ENCODE results near the gene DCAKD. TPM values are rescaled to one million over a fixed set of nuclear protein-coding genes. Genes with fewer than 3 reads are reported as not detected.
"Not testable (repeated sequence)": the region's sequence is repeated elsewhere in the genome, so short reads cannot be mapped to it uniquely, and the experiment has no call there.

The DCAKD gene
- total RNA-seq, 1 experiment from 2014 or later = 41.4 TPM

DNA sequence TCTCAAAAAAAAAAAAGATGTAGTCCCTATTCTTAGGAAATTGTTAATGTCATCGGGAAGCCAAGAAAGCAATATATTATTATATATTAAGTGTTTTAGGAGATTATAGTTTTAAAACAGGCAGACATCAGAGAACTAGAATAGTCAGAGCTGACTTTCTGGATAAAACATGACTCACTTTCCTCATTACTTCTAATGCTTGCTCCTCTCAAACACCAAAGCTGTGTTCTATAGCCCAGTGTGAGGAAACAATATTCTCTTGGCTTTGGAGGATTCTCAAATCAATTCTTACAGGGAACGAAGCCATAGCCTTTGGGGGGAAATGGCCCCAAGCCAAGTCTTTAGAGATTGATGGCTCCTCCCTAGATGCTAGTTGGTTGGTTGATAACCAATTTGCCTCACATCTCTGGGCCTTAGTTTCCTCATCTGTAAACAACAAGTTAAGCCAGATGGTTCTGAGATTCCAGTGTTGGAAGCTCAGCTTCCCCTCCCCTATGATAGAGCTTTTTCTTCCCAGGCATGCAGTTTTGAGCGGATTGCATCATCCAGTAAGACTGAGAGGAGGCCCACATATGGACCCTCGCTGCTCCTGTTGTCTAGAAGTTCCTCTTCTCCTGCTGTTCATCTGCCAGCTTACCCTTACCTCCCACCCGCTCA is 22.1 kb upstream of the DCAKD start:
- in situ Hi-C loops (cut with HindIII; ENCODE audit: low pct_unique_long_range_greater_than_20kb, low sequenced_read_pairs) = no loop called here
- DNase-seq (ENCODE audit: low read depth, low spot score) = no peak

DNA sequence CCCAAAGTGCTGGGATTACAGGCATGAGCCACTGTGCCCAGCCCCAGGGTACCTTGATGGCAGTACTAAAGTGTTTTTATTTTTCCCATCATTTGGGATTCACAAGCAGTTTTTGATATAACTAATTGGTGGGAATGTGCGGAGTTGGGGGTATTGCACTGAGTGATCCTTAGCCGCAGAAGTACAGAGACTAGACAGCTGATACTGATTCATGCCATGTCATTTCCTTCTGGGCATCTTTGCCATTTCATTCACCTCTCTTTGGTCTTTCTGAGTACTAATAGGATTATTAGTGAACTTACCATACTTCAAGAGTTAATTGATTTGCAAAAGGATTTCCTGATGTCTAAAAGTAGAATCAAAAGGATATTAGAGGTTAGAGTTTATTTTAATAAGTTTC is 19.4 kb upstream of the DCAKD start:
- in situ Hi-C loops (cut with HindIII; ENCODE audit: low pct_unique_long_range_greater_than_20kb, low sequenced_read_pairs) = no loop called here
- no peak for DNase-seq (ENCODE audit: low read depth, low spot score)

DNA sequence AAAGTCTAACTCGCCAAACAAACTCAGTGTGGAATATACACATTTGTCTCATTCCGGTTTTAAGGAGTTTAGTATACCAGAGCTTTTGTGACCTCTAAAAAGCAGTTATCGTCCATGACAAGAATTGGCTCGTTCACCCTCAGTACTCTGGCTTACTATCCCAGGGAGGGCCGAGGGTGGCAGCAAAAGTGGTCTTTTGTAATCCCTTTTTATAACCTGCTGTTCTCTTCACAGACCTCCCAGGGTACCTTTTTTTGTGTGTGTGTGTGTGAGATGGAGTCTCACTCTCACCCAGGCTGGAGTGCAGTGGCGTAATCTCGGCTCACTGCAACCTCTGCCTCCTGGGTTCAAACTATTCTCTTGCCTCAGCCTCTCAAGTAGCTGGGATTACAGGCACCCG is 18.6 kb upstream of the DCAKD start:
- no peak for DNase-seq (ENCODE audit: low read depth, low spot score)
- in situ Hi-C loops (cut with HindIII; ENCODE audit: low pct_unique_long_range_greater_than_20kb, low sequenced_read_pairs) = no loop called here

DNA sequence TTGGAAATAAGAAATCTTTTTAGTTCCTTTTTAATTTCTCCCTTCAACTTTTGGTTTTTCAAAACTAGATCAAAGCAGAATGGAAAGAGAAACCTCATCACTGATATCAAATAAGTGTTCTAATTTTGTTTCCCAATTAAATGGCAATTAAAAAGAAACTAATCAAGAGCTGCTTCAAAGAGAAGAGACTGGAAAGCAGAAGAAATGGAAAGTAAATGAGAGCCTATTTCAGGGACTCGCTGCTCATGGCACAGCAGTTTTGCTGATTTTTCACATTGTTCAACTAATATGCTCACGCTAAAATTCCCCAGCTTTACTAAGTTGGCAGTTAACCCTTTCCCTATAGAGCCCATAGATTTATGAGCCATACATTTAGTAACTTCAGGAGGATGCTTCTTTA is 16.2 kb upstream of the DCAKD start:
- DNase-seq (ENCODE audit: low read depth, low spot score) = no peak
- in situ Hi-C loops (cut with HindIII; ENCODE audit: low pct_unique_long_range_greater_than_20kb, low sequenced_read_pairs) = no loop called here

DNA sequence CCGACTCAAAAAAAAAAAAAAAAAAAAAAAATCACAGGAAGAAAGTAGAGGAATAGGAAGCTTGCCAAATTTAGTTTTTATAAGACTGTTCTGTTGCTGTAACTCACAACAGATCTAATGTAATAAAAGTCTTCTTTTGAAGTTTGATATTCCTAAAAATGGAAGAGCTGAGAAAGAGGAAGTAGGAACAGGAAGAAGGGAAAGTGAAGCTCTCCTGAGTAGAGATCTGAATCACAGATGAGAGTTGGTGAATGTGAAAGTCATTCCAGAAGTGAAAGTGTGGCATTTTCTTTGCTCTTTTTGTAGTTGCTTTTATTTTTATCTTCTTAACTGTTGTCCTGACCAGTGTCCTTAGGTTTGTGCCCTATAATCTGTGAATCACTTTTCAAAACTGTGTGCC is 11.8 kb upstream of the DCAKD start:
- in situ Hi-C loops (cut with HindIII; ENCODE audit: low pct_unique_long_range_greater_than_20kb, low sequenced_read_pairs) = no loop called here
- DNase-seq (ENCODE audit: low read depth, low spot score) = no peak

DNA sequence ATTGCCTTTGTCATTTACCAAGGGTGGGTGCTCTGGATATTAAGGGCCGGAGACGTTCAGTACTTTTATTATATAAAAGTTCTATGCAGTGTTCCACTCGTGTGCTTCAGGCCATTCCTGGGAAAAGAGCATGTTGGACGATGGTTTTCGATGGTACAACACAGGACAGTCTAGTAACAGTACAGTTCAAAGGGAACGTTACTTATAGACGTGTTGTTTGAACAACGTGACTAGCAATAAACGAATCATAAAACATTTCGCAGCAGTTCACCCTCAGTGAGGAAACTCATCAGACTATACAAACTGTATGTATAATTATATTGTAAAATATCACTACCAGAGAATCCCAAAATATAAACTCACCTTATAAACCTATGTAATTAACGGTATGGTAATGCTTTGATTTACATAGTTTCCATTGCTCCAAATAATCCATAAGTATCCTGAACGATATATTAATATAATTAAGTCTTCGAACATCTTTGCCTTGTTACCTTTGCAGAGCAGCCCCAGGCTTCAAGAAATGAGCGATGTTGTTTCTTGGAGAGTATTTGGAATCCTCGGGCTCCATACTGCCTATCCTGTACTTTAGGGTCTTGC is 10.3 kb upstream of the DCAKD start:
- DNase-seq (ENCODE audit: low read depth, low spot score) = no peak
- in situ Hi-C loops (cut with HindIII; ENCODE audit: low pct_unique_long_range_greater_than_20kb, low sequenced_read_pairs) = no loop called here

DNA sequence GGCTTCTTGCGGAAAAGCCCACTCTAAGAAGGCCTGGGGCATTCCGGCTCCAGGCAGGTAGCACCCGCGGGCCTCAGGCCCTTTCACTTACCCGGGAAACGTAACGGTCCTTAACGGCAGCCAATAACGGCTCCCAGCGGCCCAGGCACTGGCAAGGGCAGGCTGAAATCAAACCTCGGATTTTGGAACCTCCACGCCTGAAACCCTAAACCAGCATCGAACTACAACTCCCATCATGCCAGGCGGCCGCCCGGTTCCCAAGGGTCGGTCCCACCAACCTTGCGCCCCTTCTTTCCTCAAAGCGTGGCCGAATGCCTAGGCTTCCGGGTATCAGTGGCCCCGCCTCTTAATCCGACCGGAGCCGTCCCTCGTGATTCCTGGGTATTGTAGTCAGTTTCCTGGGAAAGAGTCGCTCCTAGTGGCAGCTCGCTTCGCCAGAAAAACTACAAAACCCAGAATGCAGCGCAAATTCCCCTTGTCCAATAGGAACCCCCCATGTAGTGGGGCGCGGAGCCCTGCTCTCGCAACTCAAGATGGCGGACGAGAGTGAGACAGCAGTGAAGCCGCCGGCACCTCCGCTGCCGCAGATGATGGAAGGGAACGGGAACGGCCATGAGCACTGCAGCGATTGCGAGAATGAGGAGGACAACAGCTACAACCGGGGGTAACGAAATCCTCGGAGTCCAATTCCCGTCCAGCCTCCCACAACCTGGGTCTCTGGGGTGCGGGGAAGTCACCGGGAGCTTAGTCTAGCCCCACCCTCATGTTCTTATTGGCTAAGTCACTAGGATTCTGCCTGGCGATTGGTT is 9.6 kb upstream of the DCAKD start, which contains the start of gene NMT1:
NMT1 (plus strand) TSS at position 521 of the 809 bp plus-strand sequence; CDS start at position 534, 13 bp downstream.
- in situ Hi-C loops (cut with HindIII; ENCODE audit: low pct_unique_long_range_greater_than_20kb, low sequenced_read_pairs) = no loop called here
- peak; percentile 100 for DNase-seq (ENCODE audit: low read depth, low spot score)

DNA sequence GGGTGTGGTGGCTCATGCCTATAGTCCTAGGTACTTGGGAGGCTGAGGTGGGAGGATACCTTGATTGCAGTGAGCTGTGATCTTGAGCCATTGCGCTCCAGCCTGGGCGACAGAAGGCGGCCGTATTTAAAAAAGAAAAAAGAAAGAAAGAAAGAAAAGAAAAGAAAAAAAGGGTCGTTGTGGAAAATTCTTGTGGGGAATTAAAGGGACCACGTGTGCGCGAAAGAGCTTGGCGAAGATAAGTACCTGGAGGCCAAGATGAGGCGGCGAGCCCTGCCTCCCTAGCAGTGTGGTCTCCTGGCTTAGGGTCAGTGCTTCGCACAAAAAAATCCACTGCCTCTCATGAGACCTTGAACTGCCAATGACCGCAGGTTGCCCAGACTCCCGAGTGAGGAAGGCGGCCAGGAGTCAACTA is 9.0 kb upstream of the DCAKD start:
- in situ Hi-C loops (cut with HindIII; ENCODE audit: low pct_unique_long_range_greater_than_20kb, low sequenced_read_pairs) = no loop called here

DNA sequence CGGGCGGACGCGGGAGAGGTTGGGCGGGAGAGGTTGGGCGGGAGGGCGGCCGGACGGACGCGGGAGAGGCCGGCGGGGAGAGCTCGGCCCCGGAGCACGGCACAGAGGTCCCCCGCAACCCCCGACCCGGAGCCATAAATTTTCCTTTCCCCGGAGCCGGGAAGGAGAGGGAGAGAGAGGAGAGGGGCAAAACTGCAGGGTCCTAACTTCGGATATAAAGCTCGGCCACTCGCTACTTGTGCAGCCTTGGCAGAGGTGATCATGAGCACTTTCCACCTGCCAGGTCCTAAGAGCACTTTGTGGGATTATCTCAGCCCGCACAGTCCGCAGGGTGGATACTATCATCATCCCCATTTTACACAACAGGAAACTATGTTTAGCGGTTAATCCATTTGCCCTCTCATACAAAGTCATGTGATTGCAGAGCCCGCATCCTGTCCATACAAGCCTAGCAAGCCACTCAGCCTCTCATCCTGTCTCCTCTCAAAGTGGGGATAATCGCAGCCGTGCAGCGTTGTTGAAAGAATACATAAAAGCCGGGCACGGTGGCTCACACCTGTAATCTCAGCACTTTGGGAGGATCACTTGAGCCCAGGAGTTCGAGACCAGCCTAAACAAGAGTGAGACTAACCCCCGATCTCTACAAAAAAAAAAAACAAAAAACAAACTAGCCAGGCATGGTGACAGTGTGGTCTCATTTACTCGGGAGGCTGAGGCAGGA is 780 bp upstream of the DCAKD start:
- in situ Hi-C loops (cut with HindIII; ENCODE audit: low pct_unique_long_range_greater_than_20kb, low sequenced_read_pairs) = no loop called here
- peak; percentile 31 for DNase-seq (ENCODE audit: low read depth, low spot score)

More for the DNA sequence above, 9.0 kb upstream of the DCAKD start:
- DNase-seq (ENCODE audit: low read depth, low spot score) = no peak

DNA sequence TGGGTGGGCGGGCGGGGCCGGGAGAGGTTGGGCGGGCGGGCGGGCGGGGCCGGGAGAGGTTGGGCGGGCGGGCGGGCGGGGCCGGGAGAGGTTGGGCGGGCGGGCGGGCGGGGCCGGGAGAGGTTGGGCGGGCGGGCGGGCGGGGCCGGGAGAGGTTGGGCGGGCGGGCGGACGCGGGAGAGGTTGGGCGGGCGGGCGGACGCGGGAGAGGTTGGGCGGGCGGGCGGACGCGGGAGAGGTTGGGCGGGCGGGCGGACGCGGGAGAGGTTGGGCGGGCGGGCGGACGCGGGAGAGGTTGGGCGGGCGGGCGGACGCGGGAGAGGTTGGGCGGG is 254 bp upstream of the DCAKD start:
- DNase-seq (ENCODE audit: low read depth, low spot score); in situ Hi-C loops (cut with HindIII; ENCODE audit: low pct_unique_long_range_greater_than_20kb, low sequenced_read_pairs): not testable (repeated sequence)

DNA sequence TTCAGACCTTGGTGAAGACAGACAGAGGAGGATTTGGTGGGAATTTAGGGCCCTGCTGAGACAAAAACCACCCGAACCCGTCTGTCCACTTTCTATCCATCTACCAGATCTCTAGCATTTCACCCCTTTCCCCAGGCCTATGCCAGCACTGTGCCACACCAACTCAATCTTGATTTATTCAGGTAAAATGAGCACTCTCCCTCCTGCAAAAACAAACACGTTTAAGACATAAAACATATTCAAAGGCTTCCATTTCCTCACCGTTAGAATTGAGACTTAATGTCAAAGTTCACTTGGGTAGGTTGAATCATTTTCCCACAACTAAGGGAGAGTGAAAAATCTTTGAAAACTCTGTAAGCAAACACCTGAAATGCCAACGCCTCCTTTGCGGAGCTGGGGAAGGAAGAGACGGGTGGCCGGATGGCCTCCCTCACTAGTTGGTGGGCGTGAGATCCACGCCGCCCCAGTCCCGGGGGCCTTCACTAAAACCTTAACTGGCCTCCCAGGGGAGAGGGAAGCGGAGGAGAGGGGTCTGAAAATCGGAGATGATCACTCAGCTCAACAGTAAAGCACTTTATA is 862 bp downstream of the DCAKD start:
- in situ Hi-C loops (cut with HindIII; ENCODE audit: low pct_unique_long_range_greater_than_20kb, low sequenced_read_pairs) = no loop called here
- DNase-seq (ENCODE audit: low read depth, low spot score) = peak; percentile 24

DNA sequence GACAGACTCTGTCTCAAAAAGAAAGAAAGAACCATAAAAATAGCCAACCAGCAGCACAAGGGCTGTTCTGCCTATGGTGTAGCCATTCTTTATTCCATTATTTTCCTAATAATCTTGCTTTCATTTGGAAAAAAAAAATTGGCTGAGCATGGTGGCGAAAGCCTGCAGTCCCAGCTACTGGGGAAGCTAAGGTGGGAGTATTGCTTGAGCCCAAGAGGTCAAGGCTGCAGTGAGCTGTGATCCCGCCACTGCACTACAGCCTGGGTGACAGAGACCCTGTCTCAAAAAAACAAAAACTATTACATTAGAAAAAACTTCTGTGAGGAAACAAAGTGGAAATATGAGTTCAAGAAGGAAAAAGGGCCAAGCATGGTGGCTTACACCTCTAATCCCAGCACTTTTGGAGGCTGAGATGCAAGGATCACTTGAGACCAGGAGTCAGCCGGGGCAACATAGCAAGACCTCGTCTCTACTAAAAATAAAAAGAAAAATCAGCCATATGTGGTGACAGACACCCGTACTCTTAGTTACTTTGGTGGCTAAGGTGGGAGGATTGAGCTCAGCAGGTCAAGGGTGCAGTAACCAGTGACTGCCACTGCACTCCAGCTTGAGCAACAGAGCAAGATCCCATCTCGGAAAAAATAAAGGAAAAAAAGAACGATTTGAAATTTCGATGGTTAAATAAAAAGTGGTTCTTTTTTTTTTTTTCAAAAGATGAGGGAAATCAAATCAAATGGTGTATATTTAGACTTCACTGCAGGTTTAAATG is 2.5 kb downstream of the DCAKD start:
- DNase-seq (ENCODE audit: low read depth, low spot score) = peak; percentile 38
- in situ Hi-C loops (cut with HindIII; ENCODE audit: low pct_unique_long_range_greater_than_20kb, low sequenced_read_pairs) = no loop called here

DNA sequence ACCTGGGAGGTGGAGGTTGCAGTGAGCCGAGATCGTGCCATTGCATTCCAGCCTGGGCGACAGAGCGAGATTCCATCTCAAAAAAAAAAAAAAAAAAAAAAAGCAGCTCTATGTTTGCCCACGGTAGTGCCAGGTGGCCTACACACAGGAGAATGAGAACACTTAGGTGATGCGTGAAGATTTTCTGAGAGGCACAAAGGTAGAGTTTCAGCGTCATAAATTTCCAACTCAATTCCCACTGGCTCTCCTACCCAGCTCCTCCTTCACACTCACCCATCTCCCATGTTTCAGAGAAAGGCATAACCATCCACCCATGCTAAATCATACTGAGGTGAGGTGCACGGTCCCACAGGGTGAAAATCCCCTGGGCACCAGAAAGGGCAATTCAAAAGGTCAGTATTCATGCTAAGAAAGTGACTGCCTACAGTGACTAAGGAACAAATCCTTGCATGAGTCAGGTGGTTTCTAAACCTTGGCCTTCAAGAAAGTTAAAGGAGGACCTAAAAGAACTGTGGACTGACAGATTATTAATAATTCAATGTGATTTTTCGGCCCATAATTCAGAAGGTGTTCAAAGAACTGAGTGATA is 4.8 kb downstream of the DCAKD start:
- in situ Hi-C loops (cut with HindIII; ENCODE audit: low pct_unique_long_range_greater_than_20kb, low sequenced_read_pairs) = no loop called here
- DNase-seq (ENCODE audit: low read depth, low spot score) = peak; percentile 66

DNA sequence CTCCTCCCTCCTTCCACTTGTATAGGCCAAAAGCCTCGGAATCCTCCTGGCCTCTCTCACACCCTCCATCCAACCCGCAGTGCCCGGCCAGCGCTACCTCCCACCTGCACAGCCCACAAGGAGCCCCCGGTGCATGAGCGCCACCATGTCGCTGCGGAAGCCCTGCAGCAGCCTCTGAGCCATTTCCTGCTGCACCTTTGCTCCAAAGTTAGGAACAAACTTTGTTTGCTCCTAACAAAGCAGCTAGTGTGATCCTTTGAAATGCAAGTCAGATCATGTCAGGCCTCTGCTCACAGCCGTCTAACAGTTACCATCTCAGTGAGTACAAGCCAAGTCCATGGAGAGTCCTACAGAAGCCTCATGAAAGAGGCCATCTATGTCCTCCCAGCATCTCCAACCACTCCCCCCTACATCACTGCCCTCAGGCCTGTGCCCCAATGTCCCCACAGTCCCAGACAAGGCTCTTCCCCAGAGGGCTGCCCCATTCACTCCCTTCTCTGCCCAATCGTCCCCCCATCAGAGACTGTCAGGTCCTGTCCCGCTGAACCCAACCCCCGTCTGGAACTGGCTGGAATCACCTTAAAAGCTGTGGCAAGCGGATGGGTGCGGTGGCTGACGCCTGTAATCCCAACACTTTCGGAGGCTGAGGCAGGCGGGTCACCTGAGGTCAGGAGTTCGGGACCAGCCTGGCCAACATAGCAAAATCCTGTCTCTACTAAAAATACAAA is 7.5 kb downstream of the DCAKD start:
- no peak for DNase-seq (ENCODE audit: low read depth, low spot score)
- in situ Hi-C loops (cut with HindIII; ENCODE audit: low pct_unique_long_range_greater_than_20kb, low sequenced_read_pairs) = no loop called here

DNA sequence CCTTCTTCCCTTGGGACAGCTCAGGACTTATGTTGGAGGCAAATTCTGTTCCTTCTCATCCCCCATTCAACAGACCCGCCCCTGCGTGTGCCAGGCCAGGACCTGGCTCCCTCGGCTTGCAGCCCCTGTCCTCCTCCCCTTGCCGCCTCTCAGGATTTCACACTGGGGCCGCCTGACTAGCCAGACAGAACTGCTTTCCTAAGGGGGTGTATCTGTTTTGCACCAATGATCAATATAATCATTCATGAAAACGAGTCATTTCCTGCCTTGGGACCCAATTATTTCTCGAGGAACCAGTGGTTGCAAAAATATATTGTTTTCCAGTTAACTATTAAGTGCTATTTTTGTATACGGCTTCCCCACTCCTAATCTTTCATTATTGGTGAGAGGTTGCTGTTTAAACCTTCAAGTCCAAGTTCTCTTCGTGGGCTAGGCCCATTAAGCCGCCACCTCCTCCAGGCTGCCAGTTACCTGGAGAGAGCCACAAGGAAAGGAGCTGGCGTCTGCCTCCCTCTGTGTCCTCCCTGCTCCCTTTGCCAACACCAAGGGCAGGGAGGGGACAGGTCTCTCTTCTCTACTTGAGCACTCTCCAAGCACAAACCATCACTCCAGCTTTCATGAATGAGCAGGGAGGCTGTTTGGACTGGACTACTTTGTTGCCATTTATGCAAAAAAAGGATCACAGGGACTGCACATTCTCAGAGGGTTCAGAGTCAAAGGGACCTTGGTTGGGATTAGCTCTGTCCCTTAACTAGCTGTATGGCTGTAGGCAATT is 8.9 kb downstream of the DCAKD start:
- no peak for DNase-seq (ENCODE audit: low read depth, low spot score)
- in situ Hi-C loops (cut with HindIII; ENCODE audit: low pct_unique_long_range_greater_than_20kb, low sequenced_read_pairs) = no loop called here

DNA sequence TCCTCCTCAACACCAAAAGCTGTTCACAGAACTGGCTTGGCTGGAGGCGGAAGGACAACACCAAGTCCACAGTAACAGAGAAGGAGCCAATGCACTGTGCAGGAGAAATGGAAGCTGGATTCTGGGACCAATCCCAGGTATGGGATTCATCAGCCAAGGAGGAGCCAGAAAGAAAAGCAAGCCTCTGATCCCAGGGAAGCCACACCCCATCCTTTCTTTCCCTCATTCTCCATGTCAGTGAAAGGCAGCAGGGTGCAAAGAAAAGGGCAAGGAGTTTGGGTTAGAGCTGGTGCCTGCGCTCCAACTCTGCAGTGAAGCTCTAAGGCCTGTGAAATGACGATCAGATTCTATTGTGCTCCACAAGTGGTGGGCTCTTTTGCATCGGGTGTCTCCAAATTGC is 11.0 kb downstream of the DCAKD start:
- in situ Hi-C loops (cut with HindIII; ENCODE audit: low pct_unique_long_range_greater_than_20kb, low sequenced_read_pairs) = no loop called here

More for the DNA sequence above, 11.0 kb downstream of the DCAKD start:
- DNase-seq (ENCODE audit: low read depth, low spot score) = peak; percentile 38

Measured in SK-MEL-5 (cell line).